ENCODE measurements around the gene ADAMTS10. TPM values are rescaled to one million over a fixed set of nuclear protein-coding genes. Genes with fewer than 3 reads are reported as not detected.

Gene ADAMTS10
- total RNA-seq, 1 experiment from 2014 or later, result 26.5 TPM

DNA sequence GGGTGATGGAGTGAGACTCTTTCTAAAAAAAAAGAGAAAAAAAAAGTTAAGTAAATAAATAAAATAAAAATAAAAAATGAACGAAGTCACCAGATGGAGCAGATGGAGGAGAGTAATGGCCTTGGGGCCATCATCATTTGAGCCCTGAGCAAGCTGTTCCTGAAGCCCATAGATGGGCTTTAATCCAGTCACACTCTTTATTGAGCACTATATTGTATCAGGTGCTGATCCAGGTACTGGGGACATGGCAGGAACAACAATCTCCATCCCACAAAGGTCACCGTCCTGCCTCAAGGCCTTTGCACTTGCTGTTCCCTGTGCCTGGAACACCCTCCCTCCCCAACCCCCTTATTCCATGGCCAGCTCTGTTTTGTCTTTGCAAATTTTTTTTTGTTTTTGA lies 3.9 kb upstream of the ADAMTS10 start:
- Mint-ChIP-seq H3K4me3 (no peak overlapping the region), H3K4me1 (peaks cover 16 to 27% of the 10 kb centered on the region in 2 experiments), H3K27ac (no peak overlapping the region), H3K9me3 (no peaks in the 10 kb centered on the region; a peak in 1 of 5 replicates), H3K27me3 (ENCODE audit: low read depth) (no peaks in the 10 kb centered on the region; the same call in none of the 2 replicates), H3K36me3 (ENCODE audit: insufficient read depth in 1 of 3, low read depth in 3 of 3) (no peaks in the 10 kb centered on the region; a peak in 2 of 7 replicates)
- Histone ChIP-seq H3K56ac (ENCODE audit: insufficient read length, low read depth, low read length) (no peak overlapping the region), H2BK120ac (ENCODE audit: low read depth, low read length, poor library complexity, severe bottlenecking) (no peak overlapping the region), H2AFZ (ENCODE audit: low read length) (no peak overlapping the region), H3K4ac (ENCODE audit: low read depth, low read length) (no peak overlapping the region), H3K18ac (ENCODE audit: insufficient read length, low read depth, low read length) (no peak overlapping the region), H3K23ac (ENCODE audit: insufficient read length, low read depth, low read length) (no peak overlapping the region), H3K27ac (ENCODE audit: insufficient read length, low read depth, low read length) (no peak overlapping the region), H2BK12ac (ENCODE audit: insufficient read length, low read depth, low read length) (no peak overlapping the region), H4K8ac (replicated peaks; ENCODE audit: insufficient read length, low read depth, low read length) (no peak overlapping the region), H3K4me1 (ENCODE audit: insufficient read depth, low read length) (no peaks in the 10 kb centered on the region; the same call in 1 of the 2 replicates), H4K20me1 (ENCODE audit: control insufficient read depth, insufficient read depth, insufficient read length) (no peaks in the 10 kb centered on the region), H3K9me3 (ENCODE audit: control insufficient read depth, low read depth, low read length) (no peaks in the 10 kb centered on the region), H3K4me2 (ENCODE audit: insufficient read depth, insufficient read length, low read length) (no peak overlapping the region), H3T11ph (ENCODE audit: low read length) (no peak overlapping the region), H2BK5ac (ENCODE audit: insufficient read length, low read length) (no peak overlapping the region), H3K23me2 (ENCODE audit: insufficient read length, low read depth, low read length, poor library complexity, severe bottlenecking) (peaks cover 8% of the 10 kb centered on the region), H3K79me2 (ENCODE audit: insufficient read depth, low read length) (no peaks in the 10 kb centered on the region), H4K91ac (ENCODE audit: insufficient read length, low read depth, low read length) (no peak overlapping the region), H2BK20ac (ENCODE audit: low read depth, low read length, poor library complexity, severe bottlenecking) (no peak overlapping the region), H3K27me3 (ENCODE audit: insufficient read depth, low read length) (no peaks in the 10 kb centered on the region), H3K9ac (ENCODE audit: extremely low read depth, insufficient read length, low read length) (no peak overlapping the region), H3K14ac (ENCODE audit: insufficient read depth, low read length) (no peak overlapping the region), H2BK15ac (ENCODE audit: low read depth, low read length) (no peak overlapping the region), H3K79me1 (ENCODE audit: insufficient read depth, low read depth, low read length, poor library complexity, severe bottlenecking) (no peaks in the 10 kb centered on the region), H4K5ac (ENCODE audit: insufficient read length, low read depth, low read length) (no peak overlapping the region), H2AK5ac (ENCODE audit: insufficient read length, low read length) (no peak overlapping the region)
- WGBS (ENCODE audit: extremely low coverage, insufficient read length, low lambda C conversion rate), result no CpG with 5 or more reads among the region's 2 CpGs
- DNase-seq, result no peak
- TF ChIP-seq, protein P1, sequence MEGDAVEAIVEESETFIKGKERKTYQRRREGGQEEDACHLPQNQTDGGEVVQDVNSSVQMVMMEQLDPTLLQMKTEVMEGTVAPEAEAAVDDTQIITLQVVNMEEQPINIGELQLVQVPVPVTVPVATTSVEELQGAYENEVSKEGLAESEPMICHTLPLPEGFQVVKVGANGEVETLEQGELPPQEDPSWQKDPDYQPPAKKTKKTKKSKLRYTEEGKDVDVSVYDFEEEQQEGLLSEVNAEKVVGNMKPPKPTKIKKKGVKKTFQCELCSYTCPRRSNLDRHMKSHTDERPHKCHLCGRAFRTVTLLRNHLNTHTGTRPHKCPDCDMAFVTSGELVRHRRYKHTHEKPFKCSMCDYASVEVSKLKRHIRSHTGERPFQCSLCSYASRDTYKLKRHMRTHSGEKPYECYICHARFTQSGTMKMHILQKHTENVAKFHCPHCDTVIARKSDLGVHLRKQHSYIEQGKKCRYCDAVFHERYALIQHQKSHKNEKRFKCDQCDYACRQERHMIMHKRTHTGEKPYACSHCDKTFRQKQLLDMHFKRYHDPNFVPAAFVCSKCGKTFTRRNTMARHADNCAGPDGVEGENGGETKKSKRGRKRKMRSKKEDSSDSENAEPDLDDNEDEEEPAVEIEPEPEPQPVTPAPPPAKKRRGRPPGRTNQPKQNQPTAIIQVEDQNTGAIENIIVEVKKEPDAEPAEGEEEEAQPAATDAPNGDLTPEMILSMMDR (conservative IDR thresholded peaks at IDR 0.05), result no peak

Measured in H9 (cell line).